A549 (cell line): ENCODE results near the gene C12orf43. TPM values are rescaled to one million over a fixed set of nuclear protein-coding genes. Genes with fewer than 3 reads are reported as not detected.

Source experiments
- ATAC-seq, 2 experiments: fragments of 200-7000 bp in 1 of 2; fragments of >200 bp in 1 of 2; cut with Nextera tagmentation in 1 of 2; cut with Tn5 transposase in 1 of 2; 3 replicates each; pipeline versions ENCODE4 v1.8.0 to v1.9.1; 2018 to 2020; ENCODE audit warnings: mild to moderate bottlenecking in 1 of 2, moderate library complexity in 1 of 2
- CTCF ChIA-PET: fragments of 300-600 bp; sonication (Branson Sonifier 250); formaldehyde crosslinking; extraction: SDS; loops from one replicate; lab custom pipeline; 2021; ENCODE audit warnings: antibody characterized with exemption, inconsistent platforms; lab: Yijun Ruan, JAX
- POLR2A ChIA-PET: fragments of 350-600 bp; formaldehyde crosslinking; extraction: SDS; loops from one replicate; lab custom pipeline; 2021; ENCODE audit warnings: antibody characterized with exemption, inconsistent platforms; lab: Yijun Ruan, JAX
- DNase-seq, 2 experiments: peaks; one replicate each; pipeline versions ENCODE4 v3.0.0 to v3.0.0-alpha.2; 2011 to 2016; ENCODE audit warnings: low read depth in 1 of 2, low spot score in 1 of 2
- FAIRE-seq: peaks from 2 replicates; lab custom pipeline; 2011; peaks lifted over from hg19 to GRCh38; lab: Jason Lieb, UNC
- H3K27ac ChIP-seq, 2 experiments: fragments of >200 bp; sonication (Bioruptor Twin); formaldehyde crosslinking; 3 replicates each; pipeline ENCODE4 v1.5.1; 2016 to 2017
- H3K4me1 ChIP-seq: fragments of >200 bp; sonication (Bioruptor Twin); formaldehyde crosslinking; 3 replicates; pipeline ENCODE4 v1.6.1; 2016
- H3K4me2 ChIP-seq: fragments of >200 bp; sonication (Bioruptor Twin); formaldehyde crosslinking; 3 replicates; pipeline ENCODE4 v1.6.1; 2016
- H3K4me3 ChIP-seq: fragments of >200 bp; sonication (Bioruptor Twin); formaldehyde crosslinking; 3 replicates; pipeline ENCODE4 v1.5.1; 2016
- H3K9me3 ChIP-seq: fragments of >200 bp; sonication (Bioruptor Twin); formaldehyde crosslinking; 3 replicates; pipeline ENCODE4 v1.6.1; 2016
- CBX2 ChIP-seq: fragments of 200-600 bp; sonication (generic); IDR thresholded peaks from 2 replicates; pipeline ENCODE4 v1.6.1; 2016; ENCODE audit warnings: low read depth, mild to moderate bottlenecking, borderline replicate concordance
- GATA3 ChIP-seq: IDR thresholded peaks from 2 replicates; pipeline ENCODE4 v1.6.1; 2012; ENCODE audit warnings: borderline replicate concordance
- KDM1A ChIP-seq: fragments of 200-600 bp; sonication (generic); IDR thresholded peaks from 2 replicates; pipeline ENCODE4 v1.6.1; 2016; ENCODE audit warnings: low read depth, mild to moderate bottlenecking
- NR3C1 ChIP-seq: fragments of >200 bp; sonication (Bioruptor Twin); formaldehyde crosslinking; IDR thresholded peaks from 3 replicates; pipeline ENCODE4 v1.6.1; 2017
- PHF8 ChIP-seq: fragments of 200-600 bp; sonication (generic); IDR thresholded peaks from 2 replicates; pipeline ENCODE4 v1.6.1; 2016; ENCODE audit warnings: low read depth, mild to moderate bottlenecking, antibody characterized with exemption, moderate library complexity, borderline replicate concordance
- RAD21 ChIP-seq, 2 experiments: fragments of >200 bp in 1 of 2; sonication (Bioruptor Twin) in 1 of 2; formaldehyde crosslinking in 1 of 2; IDR thresholded peaks in 1 of 2; conservative IDR thresholded peaks in 1 of 2; 2 replicates in 1 of 2; 3 replicates in 1 of 2; pipeline ENCODE4 v1.6.1; 2012 to 2018; ENCODE audit warnings: inconsistent platforms in 1 of 2
- RARB ChIP-seq: fragments of 250-450 bp; sonication (Bioruptor Pico); IDR thresholded peaks from 2 replicates; pipeline ENCODE4 v1.8.0; 2021; ENCODE audit warnings: mild to moderate bottlenecking, moderate library complexity
- RCOR1 ChIP-seq: fragments of 150-350 bp; IDR thresholded peaks from 2 replicates; pipeline ENCODE4 v1.6.1; 2014; ENCODE audit warnings: antibody characterized with exemption, low read length, low read depth
- SMC3 ChIP-seq: fragments of >200 bp; sonication (Bioruptor Twin); formaldehyde crosslinking; IDR thresholded peaks from 3 replicates; pipeline ENCODE4 v1.6.1; 2018; ENCODE audit warnings: inconsistent platforms
- WGBS: methylation state at CpG from one replicate; pipeline ENCODE4 v1.1.6; 2017; ENCODE audit errors: missing lambda C conversion rate; 5-methylcytosine and 5-hydroxymethylcytosine counted together
- polyA plus RNA-seq, 4 experiments: library from polyadenylated mRNA; depleted of rRNA in 3 of 4; stranded (reverse); fragments of >200 nt; fragmentation: RNase III in 1 of 4; extraction: RNeasy Plus Mini Kit Qiagen cat#74134 plus additional on column Dnase treatment in 1 of 4; gene quantifications; 2 replicates in 3 of 4; 3 replicates in 1 of 4; pipeline ENCODE4 v1.2.3, GENCODE V29; 2011 to 2017
- TF ChIP-seq, protein P1 (sequence below): IDR thresholded peaks from 2 replicates; pipeline ENCODE4 v1.6.1; 2012; ENCODE audit warnings: low read depth, borderline replicate concordance
- TF ChIP-seq, protein P2 (sequence below): fragments of >200 bp; sonication (Bioruptor Twin); formaldehyde crosslinking; IDR thresholded peaks from 3 replicates; pipeline ENCODE4 v1.5.1; 2016
- TF ChIP-seq, protein P3 (sequence below): fragments of >200 bp; sonication (Bioruptor Twin); formaldehyde crosslinking; IDR thresholded peaks from 2 replicates; pipeline ENCODE4 v1.6.1; 2016
- TF ChIP-seq, protein P4 (sequence below): IDR thresholded peaks from 2 replicates; pipeline ENCODE4 v1.6.1; 2012

The C12orf43 gene
- polyA plus RNA-seq, 2 of the 4 experiments (the other 2 are of a cell fraction): 20.0 to 20.5 TPM

DNA sequence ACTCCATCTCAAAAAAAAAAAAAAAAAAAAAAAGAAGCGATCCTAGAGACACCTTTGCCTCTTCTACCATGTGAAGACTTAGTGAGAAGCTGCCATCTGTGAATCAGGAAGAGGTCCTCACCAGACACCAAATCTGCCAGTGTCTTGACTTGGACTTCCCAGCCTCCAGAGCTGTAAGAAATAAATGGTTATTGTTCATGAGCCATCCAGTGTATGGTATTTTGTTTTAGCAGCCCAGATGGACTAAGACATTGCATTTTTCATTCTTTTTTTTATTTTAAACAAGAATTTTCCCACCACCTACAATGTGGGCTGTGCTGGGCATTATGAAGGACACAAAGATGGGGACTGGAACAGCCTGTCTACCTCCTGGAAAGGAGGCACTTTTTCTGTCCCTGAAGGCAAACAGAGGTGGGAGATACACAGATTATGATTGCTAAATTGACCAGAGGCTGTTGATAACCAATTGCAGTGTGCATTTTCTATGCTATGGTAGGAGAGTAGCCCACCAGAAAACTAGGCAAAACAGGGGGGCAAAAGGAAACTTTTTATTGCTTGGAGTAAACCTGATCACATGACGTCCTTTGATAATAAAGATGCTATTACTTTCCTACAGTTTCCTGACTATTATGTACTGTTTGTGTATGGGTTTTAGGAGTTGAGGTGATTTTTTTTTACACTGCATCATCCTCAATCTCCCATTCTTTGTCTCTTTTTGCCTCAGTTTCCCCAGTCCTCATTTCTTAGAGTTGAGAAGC is 2.8 kb upstream of the C12orf43 start:
- Histone ChIP-seq H3K4me2 (no peak overlapping the region), H3K4me1 (peaks cover 8% of the 10 kb centered on the region), H3K4me3 (no peak overlapping the region), H3K9me3 (no peaks in the 10 kb centered on the region), H3K27ac (no peak overlapping the region)
- POLR2A ChIA-PET: no interaction called here
- CTCF ChIA-PET: interaction anchor here (1.2 to 1.9 kb wide), 4 partner anchors 9 to 17 kb away, joined by 3 to 9 read pairs (median 4); no protein-coding TSS in a partner anchor
- 85% methylated on average over 2 of the region's 2 CpGs for WGBS
- FAIRE-seq: no peak
- ATAC-seq: no peak
- TF ChIP-seq RAD21 (conservative IDR thresholded peaks at IDR 0.05 in 1 of 2, IDR thresholded peaks at IDR 0.05 in 1 of 2): no peak
- TF ChIP-seq GATA3: no peak
- TF ChIP-seq, all 56 proteins: peak for 0
- no peak for DNase-seq

DNA sequence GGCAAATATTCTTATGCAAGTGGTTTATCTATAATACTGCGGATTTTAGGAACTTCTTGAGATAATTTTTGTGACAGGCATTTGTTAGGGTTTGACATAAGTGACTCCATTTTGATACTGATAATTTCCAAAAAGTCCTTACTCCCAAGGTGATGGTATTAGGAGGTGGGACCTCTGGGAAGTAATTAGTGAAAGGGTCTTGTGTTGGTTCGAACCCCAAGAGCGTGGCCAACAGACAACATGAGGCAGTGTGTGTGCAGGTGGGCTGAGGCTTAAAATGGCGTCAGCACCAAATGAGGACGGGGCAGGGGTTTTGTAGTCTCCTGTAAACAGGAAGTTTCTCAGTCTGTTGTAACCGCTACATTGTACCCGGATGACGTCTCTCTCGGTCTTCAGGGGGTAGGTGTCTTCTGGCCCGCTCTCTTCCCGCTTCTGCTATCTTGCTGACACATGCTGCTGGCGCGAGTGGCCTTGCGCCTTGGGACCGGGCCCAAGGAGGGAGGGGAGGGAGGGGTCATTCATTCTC is 1.7 kb upstream of the C12orf43 start:
- H3K4me3 ChIP-seq: no peak overlapping the region
- TF ChIP-seq, protein P1, sequence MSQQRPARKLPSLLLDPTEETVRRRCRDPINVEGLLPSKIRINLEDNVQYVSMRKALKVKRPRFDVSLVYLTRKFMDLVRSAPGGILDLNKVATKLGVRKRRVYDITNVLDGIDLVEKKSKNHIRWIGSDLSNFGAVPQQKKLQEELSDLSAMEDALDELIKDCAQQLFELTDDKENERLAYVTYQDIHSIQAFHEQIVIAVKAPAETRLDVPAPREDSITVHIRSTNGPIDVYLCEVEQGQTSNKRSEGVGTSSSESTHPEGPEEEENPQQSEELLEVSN: no peak
- TF ChIP-seq RARB (CRISPR knock-in tag): no peak
- TF ChIP-seq KDM1A: no peak
- WGBS: 81% methylated on average over 15 of the region's 15 CpGs
- DNase-seq (no peak), ATAC-seq (no peak), FAIRE-seq (no peak)
- no peak overlapping the region for H3K27ac ChIP-seq
- no peaks in the 10 kb centered on the region for H3K9me3 ChIP-seq
- H3K4me2 ChIP-seq: no peak overlapping the region
- POLR2A ChIA-PET: no interaction called here
- CTCF ChIA-PET: interaction anchor here (1.0 to 1.5 kb wide), 2 partner anchors 10 to 13 kb away, joined by 3 to 5 read pairs; no protein-coding TSS in a partner anchor
- peaks cover 8% of the 10 kb centered on the region for H3K4me1 ChIP-seq

DNA sequence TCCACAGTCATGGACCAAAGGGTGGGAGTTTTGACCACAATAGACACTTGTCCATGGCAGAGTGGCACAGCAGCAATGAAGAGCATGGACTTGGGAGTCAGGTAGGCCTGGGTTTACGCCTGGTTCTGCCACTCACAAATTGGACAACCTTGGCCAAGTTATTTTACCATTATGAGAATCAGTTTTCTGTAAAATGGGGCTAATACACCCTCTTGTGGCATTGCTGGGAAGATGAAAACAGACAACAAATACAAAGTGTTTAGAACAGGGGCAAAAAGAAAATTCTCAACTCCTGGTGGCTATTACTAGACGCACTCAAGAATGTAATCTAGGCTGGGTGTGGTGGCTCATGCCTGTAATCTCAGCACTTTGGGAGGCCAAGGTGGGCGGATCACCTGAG is 2.6 kb downstream of the C12orf43 start:
- POLR2A ChIA-PET: no interaction called here
- CTCF ChIA-PET: interaction anchor here (0.7 to 4.3 kb wide), 6 partner anchors 9 to 689 kb away, joined by 3 to 18 read pairs (median 4); partner anchors contain the start of gene HNF1A
- Histone ChIP-seq H3K27ac (no peak overlapping the region), H3K4me3 (no peak overlapping the region), H3K9me3 (no peaks in the 10 kb centered on the region), H3K4me2 (no peak overlapping the region), H3K4me1 (peaks cover 8% of the 10 kb centered on the region)
- WGBS: 60% methylated on average over 3 of the region's 3 CpGs
- TF ChIP-seq PHF8 (no peak), RCOR1 (no peak), RAD21 (conservative IDR thresholded peaks at IDR 0.05 in 1 of 2, IDR thresholded peaks at IDR 0.05 in 1 of 2) (peak; percentile 31 to 44; a peak in 3 of 5 replicates), CBX2 (no peak), SMC3 (no peak), NR3C1 (no peak)
- TF ChIP-seq, protein P2, sequence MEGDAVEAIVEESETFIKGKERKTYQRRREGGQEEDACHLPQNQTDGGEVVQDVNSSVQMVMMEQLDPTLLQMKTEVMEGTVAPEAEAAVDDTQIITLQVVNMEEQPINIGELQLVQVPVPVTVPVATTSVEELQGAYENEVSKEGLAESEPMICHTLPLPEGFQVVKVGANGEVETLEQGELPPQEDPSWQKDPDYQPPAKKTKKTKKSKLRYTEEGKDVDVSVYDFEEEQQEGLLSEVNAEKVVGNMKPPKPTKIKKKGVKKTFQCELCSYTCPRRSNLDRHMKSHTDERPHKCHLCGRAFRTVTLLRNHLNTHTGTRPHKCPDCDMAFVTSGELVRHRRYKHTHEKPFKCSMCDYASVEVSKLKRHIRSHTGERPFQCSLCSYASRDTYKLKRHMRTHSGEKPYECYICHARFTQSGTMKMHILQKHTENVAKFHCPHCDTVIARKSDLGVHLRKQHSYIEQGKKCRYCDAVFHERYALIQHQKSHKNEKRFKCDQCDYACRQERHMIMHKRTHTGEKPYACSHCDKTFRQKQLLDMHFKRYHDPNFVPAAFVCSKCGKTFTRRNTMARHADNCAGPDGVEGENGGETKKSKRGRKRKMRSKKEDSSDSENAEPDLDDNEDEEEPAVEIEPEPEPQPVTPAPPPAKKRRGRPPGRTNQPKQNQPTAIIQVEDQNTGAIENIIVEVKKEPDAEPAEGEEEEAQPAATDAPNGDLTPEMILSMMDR: 0 out of 3 replicates have a peak, but pooled peaks have one; percentile 16
- TF ChIP-seq, protein P3, sequence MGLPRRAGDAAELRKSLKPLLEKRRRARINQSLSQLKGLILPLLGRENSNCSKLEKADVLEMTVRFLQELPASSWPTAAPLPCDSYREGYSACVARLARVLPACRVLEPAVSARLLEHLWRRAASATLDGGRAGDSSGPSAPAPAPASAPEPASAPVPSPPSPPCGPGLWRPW: no peak
- TF ChIP-seq, protein P4, sequence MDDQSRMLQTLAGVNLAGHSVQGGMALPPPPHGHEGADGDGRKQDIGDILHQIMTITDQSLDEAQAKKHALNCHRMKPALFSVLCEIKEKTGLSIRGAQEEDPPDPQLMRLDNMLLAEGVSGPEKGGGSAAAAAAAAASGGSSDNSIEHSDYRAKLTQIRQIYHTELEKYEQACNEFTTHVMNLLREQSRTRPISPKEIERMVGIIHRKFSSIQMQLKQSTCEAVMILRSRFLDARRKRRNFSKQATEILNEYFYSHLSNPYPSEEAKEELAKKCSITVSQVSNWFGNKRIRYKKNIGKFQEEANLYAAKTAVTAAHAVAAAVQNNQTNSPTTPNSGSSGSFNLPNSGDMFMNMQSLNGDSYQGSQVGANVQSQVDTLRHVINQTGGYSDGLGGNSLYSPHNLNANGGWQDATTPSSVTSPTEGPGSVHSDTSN: no peak
- peak in 1 of 2 experiments; percentile 37 for DNase-seq
- no peak for ATAC-seq
- FAIRE-seq: no peak
